NOMO-1 treated with DMSO at 0.1 percent for 48 hours (cell line): ENCODE data around the gene HIP1.
"Not testable (repeated sequence)": the region's sequence is repeated elsewhere in the genome, so short reads cannot be mapped to it uniquely, and the experiment has no call there.

Experiments used
- DNase-seq: peaks from one replicate; lab custom pipeline; 2025; ENCODE audit not compliant: unreplicated experiment; lab: John Stamatoyannopoulos, UW

HIP1 gene

DNA sequence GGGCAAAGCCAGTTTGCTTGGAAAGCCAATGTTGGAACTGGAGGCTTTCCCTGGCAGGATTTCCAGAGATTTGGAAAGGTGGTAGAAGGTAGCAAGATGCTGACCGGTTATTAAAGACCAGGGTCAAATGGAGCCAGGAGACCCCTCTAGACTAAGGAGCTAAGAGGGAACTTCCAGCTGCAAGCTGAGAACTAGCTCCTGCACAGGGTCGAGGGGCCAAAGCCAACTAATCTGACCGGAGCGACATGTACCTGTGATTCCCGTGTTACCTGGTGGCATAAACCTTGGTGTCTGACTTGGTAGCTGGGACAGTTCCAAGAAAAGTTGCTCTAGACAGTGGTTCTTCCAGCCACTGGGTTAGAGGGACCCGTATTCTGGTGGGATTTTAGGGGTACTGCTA lies 204.8 kb downstream of the HIP1 start:
- no peak for DNase-seq

DNA sequence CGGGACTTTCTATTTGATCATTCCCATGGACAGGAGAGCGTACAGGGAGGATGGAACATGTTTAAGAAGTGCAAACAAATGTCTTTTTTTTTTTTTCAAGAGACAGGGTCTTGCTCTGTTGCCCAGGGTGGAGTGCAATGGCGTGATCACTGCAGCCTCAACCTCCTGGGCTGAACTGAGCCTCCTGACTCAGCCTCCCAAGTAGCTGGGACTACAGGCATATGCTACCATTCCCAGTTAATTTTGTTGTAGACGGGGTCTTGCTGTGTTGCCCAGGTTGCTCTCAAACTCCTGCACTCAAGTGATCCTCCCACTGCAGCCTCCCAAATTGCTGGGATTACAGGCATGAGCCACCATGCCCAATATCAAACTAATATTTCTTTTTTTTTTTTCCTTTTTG lies 206.1 kb downstream of the HIP1 start:
- no peak for DNase-seq

DNA sequence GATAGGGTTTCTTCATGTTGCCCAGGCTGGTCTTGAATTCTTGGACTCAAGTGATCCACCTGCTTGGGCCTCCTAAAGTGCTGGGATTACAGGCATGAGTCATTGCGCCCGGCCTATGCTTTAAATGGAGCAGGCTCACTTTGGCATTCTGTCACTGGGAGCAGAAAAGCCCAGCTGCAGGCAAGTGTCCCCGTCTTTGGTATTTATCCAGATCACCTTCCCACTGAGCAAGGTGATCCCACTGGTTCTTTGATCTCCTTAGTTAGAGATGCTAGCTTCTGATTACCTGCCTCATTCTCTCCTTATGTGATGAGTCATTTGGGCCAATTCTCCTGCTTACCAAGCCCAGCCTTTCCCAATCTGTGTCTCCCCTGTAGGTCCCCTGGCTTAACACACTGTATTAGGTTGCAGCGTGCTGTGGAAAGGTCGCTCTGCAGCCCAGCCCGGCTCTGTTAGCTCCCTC lies 207.4 kb downstream of the HIP1 start:
- DNase-seq = no peak

DNA sequence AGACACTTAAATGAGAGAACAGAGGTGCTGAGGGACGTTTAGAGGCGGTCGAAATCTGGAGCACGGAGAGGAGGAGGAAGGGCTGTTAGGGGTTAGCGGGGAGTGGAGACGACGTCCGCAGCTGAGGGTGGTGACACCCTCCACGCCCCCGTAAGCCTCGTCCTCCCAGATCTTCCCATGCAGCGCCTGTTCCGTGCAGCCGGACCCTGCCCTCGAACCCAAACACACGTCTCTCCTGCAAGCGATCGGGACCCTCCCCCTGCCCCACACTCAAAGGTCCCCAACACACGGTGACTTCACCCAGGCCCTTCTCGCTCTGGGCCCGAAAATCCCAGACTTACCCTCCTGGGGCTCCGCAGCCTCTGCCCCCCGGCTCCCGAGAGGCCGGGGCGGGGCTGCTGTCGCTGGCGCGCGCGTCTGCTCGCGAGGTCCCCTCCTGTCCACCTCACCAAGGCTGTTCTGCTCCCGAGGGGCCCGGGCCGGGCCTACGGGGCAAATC lies 211.5 kb downstream of the HIP1 start:
- not testable (repeated sequence) for DNase-seq

DNA sequence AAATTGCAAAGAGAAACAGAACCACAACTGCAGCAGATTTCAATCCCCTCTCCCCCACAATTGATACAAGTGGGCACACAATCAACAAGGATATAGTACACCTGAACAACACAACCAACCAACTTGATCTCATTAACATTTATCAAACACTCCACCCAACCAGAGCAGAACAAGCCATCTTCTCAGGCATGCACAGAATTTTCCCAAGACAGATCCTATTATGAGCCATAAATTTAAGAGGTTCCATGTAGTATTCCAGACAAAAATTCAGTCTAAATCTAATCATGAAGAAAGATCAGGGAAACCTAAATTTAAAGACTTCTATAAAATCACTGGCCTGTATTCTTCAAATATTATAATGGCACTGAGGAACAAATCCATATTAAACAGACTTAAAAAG lies 217.0 kb downstream of the HIP1 start:
- not testable (repeated sequence) for DNase-seq

DNA sequence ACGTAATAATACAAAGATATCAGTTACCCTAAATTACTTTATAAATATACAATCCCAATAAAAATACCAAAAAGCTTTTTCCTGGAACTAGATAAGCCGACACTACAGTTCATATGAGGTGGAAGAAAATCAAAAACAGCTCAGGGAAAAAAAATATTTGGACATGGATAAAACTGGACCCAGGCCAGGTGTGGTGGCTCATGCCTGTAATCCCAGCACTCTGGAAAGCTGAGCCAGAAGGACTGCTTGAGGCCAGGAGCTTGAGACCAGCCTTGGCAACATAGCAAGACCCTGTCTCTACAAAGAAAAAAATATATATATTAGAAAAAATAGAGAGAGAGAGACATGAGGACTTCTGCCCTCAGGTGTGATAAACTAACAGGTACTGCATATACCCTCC lies 219.9 kb downstream of the HIP1 start:
- not testable (repeated sequence) for DNase-seq

DNA sequence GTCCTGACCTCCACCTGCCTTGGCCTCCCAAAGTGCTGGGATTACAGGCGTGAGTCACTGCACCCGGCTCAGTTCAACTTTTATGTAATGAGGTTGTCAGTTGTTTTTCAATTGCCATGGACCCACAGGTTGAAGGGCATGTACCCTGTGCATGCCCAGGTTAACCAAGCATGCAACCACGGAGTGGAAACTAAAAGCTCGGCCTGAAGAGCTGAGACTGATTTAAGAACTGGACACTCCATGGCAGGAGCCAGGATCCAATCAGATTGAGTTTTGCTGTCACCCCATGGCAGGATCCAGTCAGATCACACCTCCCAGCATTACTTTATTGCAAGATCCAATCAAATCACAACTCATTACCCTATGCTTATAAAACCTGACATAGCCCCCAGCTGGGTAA lies 229.7 kb downstream of the HIP1 start:
- not testable (repeated sequence) for DNase-seq

DNA sequence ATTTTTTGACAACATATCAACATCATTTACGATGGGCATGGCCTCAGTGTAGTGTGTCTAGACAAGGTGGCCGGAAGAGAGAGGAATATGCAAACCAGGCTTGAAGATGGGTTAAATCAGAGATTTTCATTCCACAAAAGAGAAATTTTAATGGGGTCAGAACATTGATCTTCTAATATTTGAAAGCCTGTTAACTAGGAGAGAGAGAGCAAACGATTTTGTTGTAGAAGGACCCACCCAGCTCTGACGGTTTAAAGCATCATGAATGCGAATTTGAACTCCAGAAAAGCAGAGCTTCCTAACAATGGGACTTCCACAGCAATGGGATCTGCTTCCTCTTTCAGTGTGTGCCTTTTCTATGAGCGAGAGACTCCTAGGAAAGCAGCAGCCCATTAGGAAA lies 246.7 kb downstream of the HIP1 start, which contains the start of gene SPDYE5:
SPDYE5 (plus strand) TSS at position 301 of the 400 bp plus-strand sequence. CDS start 1,728 bp downstream, outside the sequence.
- DNase-seq = not testable (repeated sequence)

DNA sequence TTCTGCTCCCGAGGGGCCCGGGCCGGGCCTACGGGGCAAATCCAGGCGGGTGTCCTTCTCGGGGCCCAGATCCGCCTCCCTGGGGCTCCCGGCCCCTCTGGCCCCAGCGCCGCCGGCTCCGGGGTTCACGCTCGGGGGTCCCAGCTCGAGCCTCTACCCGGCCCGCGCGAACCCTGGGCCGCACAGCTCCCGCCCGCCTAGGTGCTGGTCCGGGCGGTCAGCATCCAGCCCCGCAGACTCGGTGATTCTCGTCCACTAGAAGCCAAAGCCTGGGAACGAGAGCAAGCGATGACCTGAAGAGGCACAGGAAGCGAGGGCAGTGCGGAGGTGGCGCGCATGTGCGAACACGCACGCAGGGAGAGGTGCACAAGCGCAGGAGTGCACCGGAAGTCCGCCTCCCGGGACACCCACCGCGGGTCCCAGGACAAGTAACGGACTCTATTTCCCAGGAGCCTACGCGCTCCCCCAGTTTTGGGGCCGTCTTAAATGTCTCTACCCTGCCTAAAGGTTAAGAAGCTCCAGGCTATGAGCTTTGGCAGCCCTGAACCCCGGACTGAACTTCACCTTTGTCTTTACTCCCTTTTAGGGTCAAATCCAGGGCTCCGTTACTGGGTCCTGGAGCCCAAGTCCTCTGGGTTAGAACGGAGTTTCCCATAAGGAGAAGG lies 252.6 kb downstream of the HIP1 start, which contains the start of gene POM121C:
POM121C (minus strand) TSS at position 321 of the 665 bp plus-strand sequence. CDS start 44,803 bp downstream, outside the sequence.
- DNase-seq = peak; percentile 84

DNA sequence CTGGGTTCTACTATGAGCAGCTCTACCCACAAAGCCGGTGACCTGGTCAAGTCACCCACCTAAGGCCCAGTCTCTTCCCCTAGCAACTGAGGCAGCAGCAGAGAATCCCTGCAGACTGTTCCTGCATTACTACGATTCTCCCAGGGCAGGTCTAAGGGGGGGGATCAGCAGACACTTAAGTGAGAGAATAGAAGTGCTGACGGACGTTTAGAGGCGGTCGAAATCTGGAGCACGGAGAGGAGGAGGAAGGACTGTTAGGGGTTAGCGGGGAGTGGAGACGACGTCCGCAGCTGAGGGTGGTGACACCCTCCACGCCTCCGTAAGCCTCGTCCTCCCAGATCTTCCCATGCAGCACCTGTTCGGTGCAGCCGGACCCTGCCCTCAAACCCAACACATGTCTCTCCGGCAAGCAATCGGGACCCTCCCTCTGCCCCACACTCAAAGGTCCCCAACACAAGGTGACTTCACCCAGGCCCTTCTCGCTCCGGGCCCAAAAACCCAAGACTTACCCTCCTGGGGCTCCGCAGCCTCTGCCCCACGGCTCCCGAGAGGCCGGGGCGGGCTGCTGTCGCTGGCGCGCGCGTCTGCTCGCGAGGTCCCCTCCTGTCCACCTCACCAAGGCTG lies 253.3 kb downstream of the HIP1 start:
- not testable (repeated sequence) for DNase-seq
